Measurements from ENCODE around the gene TRAPPC2.
A peak's percentile ranks its signal among the peaks of the same experiment; 100 is the strongest.
"Not testable (repeated sequence)": the region's sequence is repeated elsewhere in the genome, so short reads cannot be mapped to it uniquely, and the experiment has no call there.

Gene TRAPPC2

DNA sequence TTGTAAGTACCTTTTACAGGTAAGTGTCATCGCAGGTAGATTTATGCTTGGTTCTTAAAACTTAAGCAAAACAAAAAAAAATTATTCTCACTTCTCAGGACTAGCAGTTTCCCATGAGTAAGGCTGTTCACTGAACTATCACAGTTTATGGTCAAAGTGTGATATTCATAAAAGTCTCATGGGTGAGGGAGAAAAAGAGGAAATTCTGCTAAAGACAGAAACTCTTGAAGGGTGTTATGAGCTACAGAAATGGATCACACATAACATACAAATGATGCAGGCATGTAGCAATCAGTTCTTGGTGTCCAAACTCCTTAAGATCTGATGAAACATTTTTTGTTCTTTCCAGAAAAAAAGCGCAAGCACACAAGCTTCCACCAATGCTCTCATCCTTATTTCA lies 37.0 kb downstream of the TRAPPC2 start:
- no peak for DNase-seq

DNA sequence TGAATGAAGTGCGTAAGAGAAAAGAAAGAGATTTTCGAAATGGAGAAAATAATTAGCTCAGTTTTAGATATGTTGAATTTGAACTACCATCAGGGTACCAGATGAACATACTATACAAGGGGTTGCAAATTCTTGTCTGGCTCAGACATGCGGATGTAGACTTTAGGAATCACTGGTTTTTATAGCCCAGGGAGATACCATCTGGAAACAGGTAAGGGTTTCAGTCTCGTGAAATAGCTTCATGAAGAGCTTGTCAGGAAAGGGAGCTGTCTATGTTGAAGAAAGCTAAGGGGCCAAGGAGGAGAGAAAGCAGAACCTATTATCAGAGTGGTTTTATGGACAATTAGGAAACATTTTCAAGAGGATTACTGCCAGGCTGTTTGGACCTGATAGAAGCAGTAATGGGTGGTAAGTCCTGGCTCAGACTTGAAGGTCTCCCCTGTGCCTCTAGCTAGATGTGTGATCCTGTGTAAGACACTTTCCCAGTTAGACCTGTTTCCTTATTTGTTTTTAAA lies 38.8 kb downstream of the TRAPPC2 start:
- DNase-seq, result no peak

DNA sequence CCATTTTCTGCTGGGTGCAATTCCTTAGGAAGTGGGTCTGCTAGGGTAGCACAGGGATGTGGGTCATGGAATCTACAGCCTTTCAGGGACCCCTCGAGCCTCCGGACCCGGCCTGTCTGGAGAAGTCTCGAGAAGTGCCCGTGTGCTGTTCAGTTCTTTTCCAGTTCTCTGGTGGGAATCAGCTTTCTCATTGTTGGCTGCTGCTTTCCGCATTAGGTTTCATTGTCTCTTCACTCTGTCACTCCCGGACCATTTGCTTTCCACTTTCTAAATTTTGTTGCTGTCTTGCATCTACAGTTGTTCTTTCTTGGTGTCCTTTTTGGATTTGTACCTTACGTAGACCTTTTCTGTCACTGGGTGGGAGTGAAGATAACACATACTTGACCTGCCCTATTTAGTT lies 39.4 kb downstream of the TRAPPC2 start:
- DNase-seq, result no peak

DNA sequence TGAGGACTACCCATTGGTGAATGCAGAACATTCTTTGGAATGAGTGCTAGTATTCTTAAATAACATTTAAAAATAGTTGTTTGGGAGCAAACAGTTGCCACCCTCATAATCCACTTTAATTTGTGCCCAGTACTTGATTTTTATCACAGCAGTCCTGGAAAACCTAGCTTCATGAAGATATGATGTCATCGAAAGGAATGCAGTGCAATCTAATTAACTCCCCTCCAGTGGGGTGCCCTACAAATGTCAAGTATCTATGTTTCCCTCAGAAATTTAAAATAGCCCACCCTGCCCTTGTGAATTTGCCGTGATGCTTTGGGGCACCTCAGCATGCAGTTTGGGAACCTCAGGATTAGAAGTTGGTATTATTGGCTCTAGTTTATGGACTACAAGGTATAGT lies 40.1 kb downstream of the TRAPPC2 start:
- no peak for DNase-seq

DNA sequence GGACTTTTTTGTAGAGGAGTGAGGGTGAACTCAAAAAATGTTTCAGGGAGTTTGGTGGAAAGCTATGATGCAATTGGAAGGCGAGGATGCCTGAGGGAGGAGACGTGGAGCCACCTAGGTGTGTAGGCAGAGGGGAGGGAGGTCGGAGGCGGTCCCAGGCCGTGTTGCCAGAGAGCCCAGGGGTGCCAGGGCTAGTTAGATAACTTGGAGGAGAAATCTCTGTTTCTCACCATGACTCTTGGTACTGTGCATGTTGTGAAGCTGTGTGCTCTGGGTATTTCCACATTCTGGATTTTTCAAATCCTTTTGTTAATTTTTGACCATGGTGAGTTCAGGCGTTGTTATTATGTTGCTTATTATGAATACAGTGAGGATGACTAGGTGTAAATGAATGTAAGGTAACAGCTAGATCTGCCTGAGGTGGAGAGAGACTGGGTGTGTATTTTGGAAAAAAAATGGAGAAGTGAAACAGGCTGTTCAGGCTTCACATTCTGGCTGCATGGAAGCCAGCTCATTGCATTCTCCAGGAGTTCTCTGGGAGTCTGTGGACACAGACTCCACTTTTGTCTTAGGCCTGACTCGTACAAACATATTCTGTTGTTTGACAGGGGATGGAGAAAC lies 41.0 kb downstream of the TRAPPC2 start:
- no peak for DNase-seq

DNA sequence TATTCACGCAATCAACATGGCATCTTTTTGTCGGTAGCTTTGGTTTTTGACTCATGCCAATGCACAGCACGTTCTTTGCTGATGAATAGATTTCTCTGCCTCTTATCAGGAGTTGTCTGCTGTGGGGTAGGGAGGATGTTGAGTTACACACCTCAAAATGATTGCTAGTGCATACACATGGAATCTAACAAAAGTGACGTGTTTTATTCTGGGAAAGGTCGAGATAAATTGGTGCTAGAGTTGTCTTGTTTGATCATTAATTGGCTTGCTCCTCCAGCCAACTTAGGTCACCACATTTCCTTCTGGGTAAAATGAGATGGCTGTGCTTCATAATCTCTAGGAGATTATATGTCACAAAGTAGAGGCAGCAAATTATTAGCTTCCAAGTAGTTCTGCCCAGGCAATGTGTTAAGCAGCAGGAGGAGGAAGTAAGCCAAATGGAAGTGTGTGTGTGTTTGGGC lies 41.6 kb downstream of the TRAPPC2 start:
- no peak for DNase-seq

DNA sequence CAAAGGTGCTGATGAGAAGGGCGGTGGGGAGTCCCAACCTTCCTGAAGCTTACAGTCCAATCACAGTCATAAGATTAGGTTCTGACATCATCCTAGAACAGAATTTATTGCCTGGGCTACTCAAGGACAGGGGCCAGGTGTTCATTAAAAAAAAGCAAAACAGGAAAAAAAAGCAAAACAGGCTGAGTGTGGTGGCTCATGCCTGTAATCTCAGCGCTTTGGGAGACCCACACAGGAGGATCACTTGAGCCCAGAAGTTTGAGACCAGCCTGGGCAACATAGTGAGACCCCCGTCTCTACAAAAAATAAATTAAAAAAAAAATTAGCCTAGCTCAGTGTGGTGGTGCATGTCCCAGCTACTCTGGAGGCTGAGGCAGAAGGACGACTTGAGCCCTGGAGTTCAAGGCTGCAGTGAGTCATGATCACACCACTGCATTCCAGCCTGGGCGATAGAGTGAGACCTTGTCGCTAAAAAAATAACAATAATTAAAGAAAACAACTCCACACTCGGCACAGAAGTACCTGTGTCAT lies 42.5 kb downstream of the TRAPPC2 start:
- no peak for DNase-seq

GRCh38 chrX:13690836-13691235 lies 43.6 kb downstream of the TRAPPC2 start:
- no peak for DNase-seq

GRCh38 chrX:13689741-13690211 lies 44.6 kb downstream of the TRAPPC2 start:
- DNase-seq, result no peak

- peak; percentile 69 for DNase-seq
Observed at GRCh38 chrX:13688958-13689740, 45.3 kb downstream of the TRAPPC2 start, which contains the start of gene RAB9A. TSS of gene RAB9A (plus strand) at chrX:13689128. CDS start at chrX:13708747, 19,619 bp downstream.

- DNase-seq, result no peak
Observed at GRCh38 chrX:13688384-13688957, 45.9 kb downstream of the TRAPPC2 start.

DNA sequence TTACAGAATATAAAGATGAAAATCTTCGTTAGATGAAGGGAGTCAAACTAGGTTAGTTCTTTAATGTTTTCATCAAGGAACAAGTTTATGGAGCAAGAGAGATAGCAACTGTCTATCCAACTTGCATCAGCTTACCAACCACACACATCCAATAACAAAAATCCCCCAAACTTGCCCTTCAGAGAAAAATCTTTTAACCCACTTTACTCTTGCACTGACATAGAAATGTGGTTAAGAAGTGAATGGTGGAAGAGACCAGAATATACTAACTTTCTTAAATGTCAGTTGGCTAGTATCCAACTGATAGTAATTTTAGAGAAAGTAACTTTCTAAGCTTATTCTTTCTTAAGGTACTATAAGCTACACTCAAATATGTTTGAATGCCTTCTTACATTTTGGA lies 47.2 kb downstream of the TRAPPC2 start:
- DNase-seq, result no peak

DNA sequence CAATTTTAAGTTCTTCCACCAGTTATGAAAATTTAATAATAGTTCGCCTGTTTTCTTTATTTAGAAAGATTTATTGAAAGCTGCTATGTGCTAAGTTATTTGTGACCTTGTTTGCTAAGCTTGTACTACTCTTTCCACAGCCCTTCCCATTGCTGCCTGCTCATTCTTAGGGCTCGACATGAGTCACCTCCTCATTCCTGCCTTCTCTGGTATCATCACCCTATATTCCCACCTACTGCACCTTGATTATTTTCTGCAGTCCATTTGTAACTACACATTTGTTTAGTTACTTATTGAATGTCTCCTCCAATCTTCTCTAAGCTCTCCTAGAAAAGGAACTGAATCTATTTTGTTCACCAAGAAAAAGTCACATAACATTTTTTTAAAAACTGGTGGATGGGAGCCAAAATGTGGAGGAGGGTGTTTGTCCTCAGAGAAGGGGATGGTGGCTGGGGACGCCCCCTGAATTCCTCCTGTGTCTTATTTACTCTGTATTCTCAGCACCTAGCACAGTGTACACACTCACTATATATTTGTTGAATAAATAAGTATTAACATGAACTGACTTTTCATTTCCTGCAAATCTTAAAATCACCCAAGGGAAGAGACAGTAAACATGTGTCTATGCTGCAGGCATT lies 49.2 kb downstream of the TRAPPC2 start:
- DNase-seq, result no peak

DNA sequence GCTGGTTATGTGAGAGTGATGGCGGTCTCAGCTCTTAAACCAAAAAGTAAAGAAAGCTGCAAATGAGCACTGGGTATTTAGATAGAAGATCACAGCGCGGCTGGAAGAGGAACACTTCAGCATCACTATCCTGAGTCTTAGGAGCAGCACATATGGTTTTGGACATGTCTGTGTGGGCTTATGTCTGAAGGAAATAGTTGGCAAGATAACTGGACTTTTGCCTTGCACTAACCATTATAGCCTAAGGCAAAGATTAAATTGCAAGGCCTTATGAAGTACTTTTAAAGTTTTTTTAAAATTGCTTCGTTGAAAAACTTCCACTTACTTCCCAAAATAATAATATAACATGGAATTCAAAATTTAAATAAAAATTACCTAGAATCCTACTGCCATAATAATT lies 50.1 kb downstream of the TRAPPC2 start:
- no peak for DNase-seq

- DNase-seq, result no peak
Observed at GRCh38 chrX:13681595-13681994, 52.8 kb downstream of the TRAPPC2 start.

DNA sequence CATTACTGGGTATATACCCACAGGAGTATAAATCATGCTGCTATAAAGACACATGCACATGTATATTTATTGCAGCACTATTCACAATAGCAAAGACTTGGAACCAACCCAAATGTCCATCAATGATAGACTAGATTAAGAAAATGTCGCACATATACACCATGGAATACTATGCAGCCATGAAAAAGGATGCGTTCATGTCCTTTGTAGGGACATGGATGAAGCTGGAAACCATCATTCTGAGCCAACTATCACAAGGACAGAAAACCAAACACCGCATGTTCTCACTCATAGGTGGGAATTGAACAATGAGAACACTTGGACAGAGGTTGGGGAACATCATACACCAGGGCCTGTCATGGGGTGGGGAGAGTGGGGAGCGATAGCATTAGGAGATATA lies 54.7 kb downstream of the TRAPPC2 start:
- not testable (repeated sequence) for DNase-seq

DNA sequence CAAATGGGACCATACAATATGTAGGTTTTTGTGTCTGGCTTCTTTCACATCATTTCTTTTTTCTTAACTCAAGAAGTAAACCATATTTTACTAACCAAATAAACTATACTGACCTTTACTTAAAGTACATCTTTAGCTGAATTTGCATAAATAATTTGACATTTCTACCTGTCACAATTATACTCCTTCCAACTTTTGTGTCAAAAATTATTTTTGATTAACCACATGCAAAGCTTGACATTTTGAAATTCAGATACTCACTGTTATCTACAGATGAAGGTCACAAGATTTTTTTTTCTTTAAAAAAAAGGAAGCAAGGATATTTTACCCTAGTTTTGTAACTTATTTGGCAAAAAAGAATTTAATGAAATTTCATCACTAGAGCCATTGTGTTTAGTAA lies 57.5 kb downstream of the TRAPPC2 start:
- no peak for DNase-seq

GRCh38 chrX:13673016-13673415 lies 61.4 kb downstream of the TRAPPC2 start:
- no peak for DNase-seq

GRCh38 chrX:13670197-13670596 lies 64.2 kb downstream of the TRAPPC2 start:
- DNase-seq, result no peak

GRCh38 chrX:13669755-13670154 lies 64.7 kb downstream of the TRAPPC2 start:
- not testable (repeated sequence) for DNase-seq

GRCh38 chrX:13669246-13669737 lies 65.1 kb downstream of the TRAPPC2 start:
- DNase-seq, result no peak

DNA sequence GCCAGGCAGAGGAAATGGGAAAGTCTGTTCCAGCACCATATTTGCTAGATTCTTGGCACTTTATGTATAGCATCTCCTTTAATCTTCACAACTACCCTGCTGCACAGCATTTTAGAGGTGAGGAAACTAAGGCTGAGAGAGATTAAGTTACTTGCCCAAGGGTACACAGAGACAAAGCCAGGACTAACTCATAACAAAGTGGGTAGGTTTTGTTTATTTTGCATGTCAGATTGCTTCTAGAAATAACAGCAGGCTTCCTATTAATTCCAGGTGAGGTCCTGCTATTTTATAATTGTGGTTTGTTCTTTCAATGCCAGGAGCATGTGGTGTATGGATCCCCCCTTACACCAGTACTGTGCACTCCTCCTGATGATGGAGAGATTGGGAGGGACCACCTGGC lies 66.5 kb downstream of the TRAPPC2 start:
- no peak for DNase-seq

- no peak for DNase-seq
Observed at GRCh38 chrX:13666836-13667235, 67.6 kb downstream of the TRAPPC2 start.

All from NCI-H2171 treated with DMSO at 0.1 percent for 48 hours (cell line).